ENCODE results near the gene SMCO4.

SMCO4 gene

GRCh38 chr11:93476796-93477195 is 66.4 kb downstream of the SMCO4 start:
- Histone ChIP-seq H3K9me2 (replicated peaks; ENCODE audit: low read depth, low read length) (no peaks in the 10 kb centered on the region), H3K9me3 (ENCODE audit: insufficient read depth, low read depth, low read length) (no peaks in the 10 kb centered on the region), H3F3A (ENCODE audit: low read depth) (no peaks in the 10 kb centered on the region), H3K4me1 (ENCODE audit: insufficient read depth, low read length, poor library complexity, severe bottlenecking) (no peaks in the 10 kb centered on the region), H3K79me2 (ENCODE audit: insufficient read depth, low read length) (no peaks in the 10 kb centered on the region), H4K20me1 (ENCODE audit: insufficient read depth, low read length, poor library complexity, severe bottlenecking) (no peaks in the 10 kb centered on the region), H3K4me2 (ENCODE audit: low read depth, low read length, poor library complexity, severe bottlenecking) (no peak overlapping the region), H3K36me3 (ENCODE audit: insufficient read depth, low read length) (peaks cover 4% of the 10 kb centered on the region; the same call in 1 of the 2 replicates), H3K9ac (ENCODE audit: low read depth, low read length, poor library complexity, severe bottlenecking) (no peak overlapping the region), H3K4me3 (ENCODE audit: low read length, poor library complexity, severe bottlenecking) (no peak overlapping the region), H3K27me3 (ENCODE audit: insufficient read depth, low read length, poor library complexity, severe bottlenecking) (no peaks in the 10 kb centered on the region), H2AFZ (ENCODE audit: low read length) (no peak overlapping the region)
- TF ChIP-seq CTCF (conservative IDR thresholded peaks at IDR 0.05; ENCODE audit: low read length): no peak
- no peak for TF ChIP-seq EZH2phosphoT487 (IDR thresholded peaks at IDR 0.05; ENCODE audit: borderline replicate concordance)

- TF ChIP-seq CTCF (conservative IDR thresholded peaks at IDR 0.05; ENCODE audit: low read length): no peak
- Histone ChIP-seq H3K9me3 (ENCODE audit: insufficient read depth, low read depth, low read length) (no peaks in the 10 kb centered on the region), H2AFZ (ENCODE audit: low read length) (no peak overlapping the region), H3F3A (ENCODE audit: low read depth) (no peaks in the 10 kb centered on the region), H3K27me3 (ENCODE audit: insufficient read depth, low read length, poor library complexity, severe bottlenecking) (no peaks in the 10 kb centered on the region), H3K36me3 (ENCODE audit: insufficient read depth, low read length) (peaks cover 4% of the 10 kb centered on the region; the same call in 1 of the 2 replicates), H3K79me2 (ENCODE audit: insufficient read depth, low read length) (no peaks in the 10 kb centered on the region), H3K9me2 (replicated peaks; ENCODE audit: low read depth, low read length) (no peaks in the 10 kb centered on the region), H3K9ac (ENCODE audit: low read depth, low read length, poor library complexity, severe bottlenecking) (no peak overlapping the region), H3K4me2 (ENCODE audit: low read depth, low read length, poor library complexity, severe bottlenecking) (no peak overlapping the region), H4K20me1 (ENCODE audit: insufficient read depth, low read length, poor library complexity, severe bottlenecking) (no peaks in the 10 kb centered on the region), H3K4me3 (ENCODE audit: low read length, poor library complexity, severe bottlenecking) (no peak overlapping the region), H3K4me1 (ENCODE audit: insufficient read depth, low read length, poor library complexity, severe bottlenecking) (peaks cover 8% of the 10 kb centered on the region)
These were observed 69.1 kb downstream of the SMCO4 start for GRCh38 chr11:93474123-93474522.

GRCh38 chr11:93468290-93468689 is 74.9 kb downstream of the SMCO4 start:
- Histone ChIP-seq H3K4me3 (ENCODE audit: low read length, poor library complexity, severe bottlenecking) (no peak overlapping the region), H3F3A (ENCODE audit: low read depth) (no peaks in the 10 kb centered on the region), H2AFZ (ENCODE audit: low read length) (no peak overlapping the region), H3K9me2 (replicated peaks; ENCODE audit: low read depth, low read length) (no peaks in the 10 kb centered on the region), H3K9me3 (ENCODE audit: insufficient read depth, low read depth, low read length) (no peaks in the 10 kb centered on the region), H3K27me3 (ENCODE audit: insufficient read depth, low read length, poor library complexity, severe bottlenecking) (no peaks in the 10 kb centered on the region), H3K79me2 (ENCODE audit: insufficient read depth, low read length) (no peaks in the 10 kb centered on the region), H3K9ac (ENCODE audit: low read depth, low read length, poor library complexity, severe bottlenecking) (no peak overlapping the region), H3K4me2 (ENCODE audit: low read depth, low read length, poor library complexity, severe bottlenecking) (no peak overlapping the region), H3K4me1 (ENCODE audit: insufficient read depth, low read length, poor library complexity, severe bottlenecking) (peaks cover 8% of the 10 kb centered on the region), H3K36me3 (ENCODE audit: insufficient read depth, low read length) (no peaks in the 10 kb centered on the region), H4K20me1 (ENCODE audit: insufficient read depth, low read length, poor library complexity, severe bottlenecking) (no peaks in the 10 kb centered on the region)
- no peak for TF ChIP-seq CTCF (conservative IDR thresholded peaks at IDR 0.05; ENCODE audit: low read length)
- TF ChIP-seq EZH2phosphoT487 (IDR thresholded peaks at IDR 0.05; ENCODE audit: borderline replicate concordance): no peak

All from Loucy (cell line).